Measurements from ENCODE around the gene SLC25A39. TPM values are rescaled to one million over a fixed set of nuclear protein-coding genes. Genes with fewer than 3 reads are reported as not detected.

The SLC25A39 gene
- total and polyA plus RNA-seq, 2 of the 13 experiments (the other 11 are each of a cell fraction or from before 2014, with no cell fraction given) = 144 to 151 TPM

DNA sequence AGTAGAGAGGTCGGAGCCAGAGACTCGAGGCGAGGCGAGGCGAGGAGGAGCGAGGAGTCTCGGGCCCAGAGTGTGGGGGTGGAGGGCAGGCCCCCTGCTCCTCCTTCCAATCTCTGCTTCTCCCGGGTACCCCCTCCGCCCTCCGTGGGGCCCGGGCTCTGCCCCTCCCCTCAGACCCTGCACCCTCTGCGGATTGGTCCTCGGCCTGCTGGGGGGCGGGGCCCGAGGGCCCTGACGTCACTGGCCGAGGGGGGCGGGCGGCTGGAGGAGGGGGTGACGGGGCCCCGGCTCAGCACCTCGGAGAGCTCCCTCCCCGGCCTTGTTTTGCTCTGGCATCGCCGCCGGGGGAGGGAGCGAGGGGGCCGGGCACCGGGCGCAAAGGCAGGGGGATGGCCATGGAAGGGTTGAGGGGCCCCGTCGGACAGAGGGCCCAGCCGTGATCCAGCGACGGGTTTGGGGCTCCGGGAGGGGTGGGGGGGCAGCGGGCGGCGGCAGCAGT lies 16.3 kb downstream of the SLC25A39 start, which contains the start of gene RUNDC3A (continued):
- TF ChIP-seq RNF2 (conservative IDR thresholded peaks at IDR 0.05; ENCODE audit: low read depth) = no peak
- TF ChIP-seq THAP11 (CRISPR knock-in tag; IDR thresholded peaks at IDR 0.05) = peak; percentile 47
- TF ChIP-seq, protein P1, sequence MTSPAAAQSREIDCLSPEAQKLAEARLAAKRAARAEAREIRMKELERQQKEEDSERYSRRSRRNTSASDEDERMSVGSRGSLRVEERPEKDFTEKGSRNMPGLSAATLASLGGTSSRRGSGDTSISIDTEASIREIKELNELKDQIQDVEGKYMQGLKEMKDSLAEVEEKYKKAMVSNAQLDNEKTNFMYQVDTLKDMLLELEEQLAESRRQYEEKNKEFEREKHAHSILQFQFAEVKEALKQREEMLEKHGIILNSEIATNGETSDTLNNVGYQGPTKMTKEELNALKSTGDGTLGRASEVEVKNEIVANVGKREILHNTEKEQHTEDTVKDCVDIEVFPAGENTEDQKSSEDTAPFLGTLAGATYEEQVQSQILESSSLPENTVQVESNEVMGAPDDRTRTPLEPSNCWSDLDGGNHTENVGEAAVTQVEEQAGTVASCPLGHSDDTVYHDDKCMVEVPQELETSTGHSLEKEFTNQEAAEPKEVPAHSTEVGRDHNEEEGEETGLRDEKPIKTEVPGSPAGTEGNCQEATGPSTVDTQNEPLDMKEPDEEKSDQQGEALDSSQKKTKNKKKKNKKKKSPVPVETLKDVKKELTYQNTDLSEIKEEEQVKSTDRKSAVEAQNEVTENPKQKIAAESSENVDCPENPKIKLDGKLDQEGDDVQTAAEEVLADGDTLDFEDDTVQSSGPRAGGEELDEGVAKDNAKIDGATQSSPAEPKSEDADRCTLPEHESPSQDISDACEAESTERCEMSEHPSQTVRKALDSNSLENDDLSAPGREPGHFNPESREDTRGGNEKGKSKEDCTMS (CRISPR knock-in tag; conservative IDR thresholded peaks at IDR 0.05) = 0 out of 2 replicates have a peak, but pooled peaks have one; percentile 83
- 0 out of 2 replicates have a peak, but pooled peaks have one; percentile 51 for TF ChIP-seq SMAD9 (CRISPR knock-in tag; IDR thresholded peaks at IDR 0.05)
- peak; percentile 69 for TF ChIP-seq ATF7 (IDR thresholded peaks at IDR 0.05)
- peak; percentile 71 for TF ChIP-seq ATF7 (CRISPR knock-in tag; IDR thresholded peaks at IDR 0.05)
- TF ChIP-seq, protein P2, sequence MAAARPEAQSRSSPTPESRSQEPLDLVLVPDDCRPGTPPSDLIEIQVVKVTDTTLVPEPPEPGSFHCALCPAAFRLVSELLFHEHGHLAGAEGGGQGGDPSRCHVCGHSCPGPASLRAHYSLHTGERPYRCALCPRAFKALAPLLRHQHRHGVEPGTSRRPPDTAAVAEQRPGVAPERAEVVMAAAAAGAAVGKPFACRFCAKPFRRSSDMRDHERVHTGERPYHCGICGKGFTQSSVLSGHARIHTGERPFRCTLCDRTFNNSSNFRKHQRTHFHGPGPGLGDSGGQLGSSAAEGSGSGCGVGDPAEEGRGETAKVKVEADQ (CRISPR knock-in tag; IDR thresholded peaks at IDR 0.05; ENCODE audit: borderline replicate concordance) = peak; percentile 57; the same call in 1 of the 2 replicates
- peak; percentile 73; the same call in 1 of the 2 replicates for TF ChIP-seq CCDC6 (CRISPR knock-in tag; IDR thresholded peaks at IDR 0.05)
- no peak for TF ChIP-seq ZNF12 (CRISPR knock-in tag; IDR thresholded peaks at IDR 0.05)
- TF ChIP-seq SP2 (CRISPR knock-in tag; IDR thresholded peaks at IDR 0.05) = peak; percentile 61
- TF ChIP-seq, protein P3, sequence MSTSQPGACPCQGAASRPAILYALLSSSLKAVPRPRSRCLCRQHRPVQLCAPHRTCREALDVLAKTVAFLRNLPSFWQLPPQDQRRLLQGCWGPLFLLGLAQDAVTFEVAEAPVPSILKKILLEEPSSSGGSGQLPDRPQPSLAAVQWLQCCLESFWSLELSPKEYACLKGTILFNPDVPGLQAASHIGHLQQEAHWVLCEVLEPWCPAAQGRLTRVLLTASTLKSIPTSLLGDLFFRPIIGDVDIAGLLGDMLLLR (CRISPR knock-in tag; IDR thresholded peaks at IDR 0.05) = peak; percentile 38; the same call in 1 of the 2 replicates
- TF ChIP-seq ERF (CRISPR knock-in tag; IDR thresholded peaks at IDR 0.05) = peak; percentile 92
- TF ChIP-seq ZNF234 (CRISPR knock-in tag; conservative IDR thresholded peaks at IDR 0.05) = 0 out of 2 replicates have a peak, but pooled peaks have one; percentile 33
- no peak for TF ChIP-seq AGO1 (IDR thresholded peaks at IDR 0.05; ENCODE audit: low read depth, low read length, poor library complexity, severe bottlenecking)
- TF ChIP-seq ETV5 (CRISPR knock-in tag; IDR thresholded peaks at IDR 0.05; ENCODE audit: borderline replicate concordance) = peak; percentile 40; the same call in 1 of the 2 replicates
- TF ChIP-seq ZNF33B (CRISPR knock-in tag; IDR thresholded peaks at IDR 0.05) = peak; percentile 40; the same call in 1 of the 2 replicates
- TF ChIP-seq KLF15 (CRISPR knock-in tag; IDR thresholded peaks at IDR 0.05; ENCODE audit: borderline replicate concordance) = peak; percentile 78; the same call in 1 of the 2 replicates
- no peak for TF ChIP-seq ZNF747 (CRISPR knock-in tag; IDR thresholded peaks at IDR 0.05; ENCODE audit: borderline replicate concordance)
- TF ChIP-seq ZC3H13 (CRISPR knock-in tag; IDR thresholded peaks at IDR 0.05) = 0 out of 2 replicates have a peak, but pooled peaks have one; percentile 64
- no peak for TF ChIP-seq KLF13 (CRISPR knock-in tag; IDR thresholded peaks at IDR 0.05)
- TF ChIP-seq ZNF75D (CRISPR knock-in tag; IDR thresholded peaks at IDR 0.05; ENCODE audit: borderline replicate concordance) = no peak
- TF ChIP-seq NFKB2 (CRISPR knock-in tag; IDR thresholded peaks at IDR 0.05; ENCODE audit: borderline replicate concordance) = peak; percentile 77; the same call in 1 of the 2 replicates
